Dermis microvascular lymphatic vessel endothelial cell (primary cell): ENCODE data around the gene MAX. TPM values are rescaled to one million over a fixed set of nuclear protein-coding genes. Genes with fewer than 3 reads are reported as not detected.

Source experiments
- DNase-seq, 2 donors: peaks; one replicate each; pipeline versions ENCODE4 v3.0.0 to v3.0.0-alpha.2; 2010; ENCODE audit warnings: low read depth in 2 of 2
- total RNA-seq: library from RNA; depleted of rRNA; stranded (reverse); fragments of >200 nt; gene quantifications from 2 replicates; pipeline ENCODE4 v1.2.1, GENCODE V29; 2014

The MAX gene
- total RNA-seq: 40.6 and 53.6 TPM in 2 replicates

GRCh38 chr14:65102441-65103149 lies at the start of gene MAX:
TSS of gene MAX (minus strand) at chr14:65102517. CDS start at chr14:65102339, 178 bp downstream.
- DNase-seq: peak; percentile 96 to 99

DNA sequence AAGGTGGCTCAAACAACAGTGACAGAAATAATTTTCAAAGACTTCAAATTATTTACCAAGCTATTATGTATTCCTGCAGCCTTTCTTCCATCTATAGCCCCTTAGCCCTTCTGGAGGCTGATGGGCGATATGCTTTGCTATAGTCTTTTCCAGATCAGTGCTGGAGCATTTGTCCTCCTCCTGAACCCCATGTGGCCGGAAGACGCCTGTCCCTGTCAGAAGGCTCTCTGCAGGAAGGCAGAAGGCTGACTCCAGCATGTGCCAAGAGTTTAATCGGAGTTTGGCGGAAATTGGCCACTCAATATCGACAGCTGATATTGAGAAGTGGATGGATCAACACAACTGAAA lies 49.3 kb upstream of the MAX start:
- no peak for DNase-seq

GRCh38 chr14:65150898-65151608 lies 48.7 kb upstream of the MAX start:
- no peak for DNase-seq

GRCh38 chr14:65149116-65149515 lies 46.8 kb upstream of the MAX start:
- no peak for DNase-seq

- DNase-seq: no peak
Measured at GRCh38 chr14:65144170-65144569, 41.9 kb upstream of the MAX start.

DNA sequence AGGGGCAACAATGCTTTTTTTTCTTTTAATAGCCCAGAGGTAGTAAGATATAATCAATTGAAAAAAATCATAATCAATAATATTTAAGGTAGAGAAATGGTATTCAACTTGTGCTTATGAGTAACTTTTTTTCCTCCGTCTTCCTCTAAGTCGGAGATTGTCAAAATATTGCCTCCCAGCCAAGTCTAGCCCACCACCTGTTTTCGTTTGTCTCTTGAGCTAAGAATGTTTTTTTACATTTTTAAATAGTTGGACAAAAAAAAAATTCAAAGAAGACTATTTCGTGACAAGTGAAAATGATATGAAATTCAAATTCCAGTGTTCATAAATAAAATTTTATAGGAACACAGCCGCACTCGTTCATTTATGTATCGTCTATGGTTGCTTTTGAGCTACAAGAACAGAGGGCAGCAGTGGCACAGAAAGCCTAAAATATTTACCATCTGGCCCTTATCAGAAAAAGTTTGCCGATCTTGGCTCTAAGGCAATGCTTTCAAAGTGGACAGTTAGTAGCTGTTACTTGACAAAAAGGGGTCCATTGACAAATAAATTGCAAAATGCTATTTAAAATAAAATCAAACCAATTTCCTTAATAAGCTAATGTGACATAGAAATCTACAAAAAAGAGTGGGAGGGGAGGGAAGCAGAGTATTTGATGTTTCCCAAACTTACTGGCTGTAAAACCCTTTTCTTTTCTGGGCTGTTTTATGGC lies 40.8 kb upstream of the MAX start:
- DNase-seq: no peak

- no peak for DNase-seq
Measured at GRCh38 chr14:65142429-65142828, 40.1 kb upstream of the MAX start.

DNA sequence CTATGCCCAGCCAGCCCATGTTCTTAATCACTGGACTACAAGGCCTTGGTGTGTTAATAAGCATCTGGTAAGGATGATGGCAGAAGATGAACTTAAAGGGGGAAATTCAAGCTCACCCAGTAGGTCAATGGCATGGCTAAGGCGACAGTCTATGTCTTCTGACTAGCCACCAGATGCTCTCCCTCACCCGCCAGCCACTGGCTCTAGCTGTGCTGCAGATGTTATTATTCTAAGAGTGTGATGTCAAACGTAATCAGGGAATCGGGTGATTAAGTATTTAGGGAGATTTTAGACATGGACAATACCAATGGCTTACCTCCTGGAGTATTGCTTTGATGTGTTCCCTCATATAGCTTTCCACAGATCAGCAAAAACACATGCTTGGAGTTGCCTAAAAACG lies 39.2 kb upstream of the MAX start:
- DNase-seq: no peak

GRCh38 chr14:65137648-65138307 lies 35.5 kb upstream of the MAX start:
- no peak for DNase-seq

GRCh38 chr14:65134651-65135579 lies 32.6 kb upstream of the MAX start:
- no peak for DNase-seq

GRCh38 chr14:65132855-65133254 lies 30.5 kb upstream of the MAX start:
- DNase-seq: no peak

DNA sequence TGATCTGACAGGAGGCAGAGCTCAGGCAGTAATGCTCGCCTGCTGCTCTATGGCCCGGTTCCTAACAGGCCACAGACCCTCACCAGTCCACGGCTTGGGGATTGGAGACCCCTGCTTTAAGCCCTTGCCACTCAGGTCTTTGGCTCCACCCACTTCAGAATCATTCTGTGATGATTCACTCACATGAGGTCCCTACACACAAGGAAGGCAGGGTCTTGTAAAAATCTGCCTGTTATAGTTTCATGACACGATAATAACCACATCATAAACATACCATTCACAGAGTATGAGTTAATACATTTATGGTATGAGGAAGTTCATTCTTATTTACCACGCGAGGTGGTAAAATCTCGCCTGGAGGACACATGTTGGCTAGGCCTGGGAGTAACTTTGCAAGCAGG lies 29.0 kb upstream of the MAX start:
- DNase-seq: no peak

DNA sequence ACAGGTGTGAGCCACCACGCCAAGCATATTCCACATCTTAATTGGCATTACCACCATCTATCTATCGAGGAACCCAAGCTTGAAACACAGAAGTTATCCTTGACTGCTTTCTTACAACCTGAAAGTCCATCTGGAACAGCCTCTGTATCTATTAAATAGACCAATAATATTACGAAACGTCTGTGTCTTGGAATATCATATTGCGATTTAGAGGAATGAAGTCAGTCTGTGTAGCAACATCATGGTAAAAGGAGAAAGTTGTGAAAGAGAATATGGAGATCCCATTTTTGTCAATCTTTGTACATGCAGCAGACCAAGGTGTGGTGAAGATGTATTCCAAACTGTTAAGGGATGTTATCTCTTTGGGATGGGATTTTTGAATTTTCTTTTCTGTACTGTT lies 25.8 kb upstream of the MAX start:
- DNase-seq: no peak

DNA sequence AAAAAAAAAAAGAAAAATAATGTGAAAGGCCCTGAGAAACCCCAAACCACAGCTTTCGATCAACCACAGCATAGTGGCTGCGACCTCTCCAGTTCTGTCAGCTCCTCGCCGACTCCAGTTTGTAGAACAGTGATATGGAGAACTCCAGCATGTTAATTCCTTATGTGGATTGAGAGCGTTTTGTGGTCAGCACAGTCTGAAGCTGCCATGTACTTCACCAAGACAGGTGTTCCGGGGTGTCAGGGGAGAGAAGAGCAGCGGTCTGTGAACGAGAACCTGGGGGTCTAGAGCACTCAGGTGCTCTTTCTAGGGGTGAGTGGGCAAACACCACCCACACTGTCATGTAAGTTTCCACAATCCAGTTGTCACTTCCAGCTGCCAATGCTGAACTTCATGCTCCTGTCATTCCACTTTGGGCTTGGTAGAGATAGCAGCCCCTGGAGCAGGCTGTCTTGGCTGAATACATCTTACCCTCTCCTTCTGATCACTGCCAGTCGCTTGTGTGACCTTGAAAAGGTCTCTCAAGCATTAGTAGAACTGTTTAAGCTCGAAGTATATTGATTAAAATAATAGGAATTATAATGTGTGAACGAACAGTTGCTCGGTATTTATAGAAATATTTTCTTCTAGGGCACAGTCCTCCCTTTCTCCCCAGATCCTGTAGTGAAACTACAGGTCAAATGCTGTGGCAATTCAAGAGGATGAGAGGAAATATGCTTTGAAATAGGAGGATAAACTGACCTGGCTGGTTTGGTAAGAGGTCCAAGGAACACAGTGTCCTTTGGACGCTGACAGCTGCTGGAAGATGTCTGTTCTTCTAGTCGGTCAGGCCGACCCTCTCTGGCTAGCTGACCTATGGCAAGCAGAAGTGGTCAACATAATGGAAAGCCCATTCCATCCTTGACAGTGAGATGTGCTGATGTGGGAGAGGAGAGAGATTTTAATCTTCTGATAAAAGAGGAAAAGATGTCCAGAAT lies 15.7 kb upstream of the MAX start:
- no peak for DNase-seq

GRCh38 chr14:65115615-65116014 lies 13.3 kb upstream of the MAX start:
- DNase-seq: no peak

DNA sequence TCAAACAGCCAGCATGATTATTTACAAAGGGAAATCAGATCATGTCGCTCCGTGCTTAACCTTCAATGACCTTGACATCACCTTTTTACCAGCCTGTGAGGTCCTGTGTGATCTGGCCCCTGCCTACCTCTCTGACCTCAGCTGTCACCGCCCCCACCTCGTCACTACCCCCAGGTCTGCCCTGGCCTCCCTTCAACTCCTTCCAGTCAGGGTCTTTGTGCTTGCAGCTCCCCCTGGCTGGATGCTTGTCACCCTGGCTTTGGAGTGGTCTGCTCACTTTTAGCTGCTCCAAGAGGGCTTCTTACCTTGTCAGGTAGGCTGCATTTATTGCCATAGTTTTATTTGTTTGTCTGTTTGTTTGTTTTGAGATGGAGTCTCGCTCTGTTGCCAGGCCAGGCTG lies 8.2 kb upstream of the MAX start:
- DNase-seq: no peak

GRCh38 chr14:65109357-65109756 lies 7.0 kb upstream of the MAX start:
- no peak for DNase-seq

GRCh38 chr14:65107200-65107599 lies 4.9 kb upstream of the MAX start:
- no peak for DNase-seq

GRCh38 chr14:65106736-65107135 lies 4.4 kb upstream of the MAX start:
- DNase-seq: no peak

DNA sequence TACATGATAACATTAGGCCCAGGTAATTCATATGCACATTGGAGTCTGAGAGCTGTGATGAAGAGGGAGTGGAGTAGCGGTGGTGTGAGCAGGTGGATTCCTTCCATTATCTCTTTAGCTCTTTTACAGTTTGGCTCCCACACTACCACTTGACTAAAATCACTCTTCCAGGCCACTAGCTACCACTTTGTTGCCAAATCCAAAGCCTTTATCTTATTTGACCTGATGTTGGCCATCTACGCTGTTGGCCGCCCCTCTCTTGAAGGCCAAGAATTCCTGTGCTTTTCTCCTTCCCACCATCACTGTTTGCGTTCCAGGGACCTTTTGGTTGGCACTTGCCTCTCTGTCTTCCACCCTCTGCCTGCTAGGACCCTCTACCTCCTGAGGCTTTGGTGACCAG lies 4.0 kb upstream of the MAX start:
- no peak for DNase-seq
